GM12875 (cell line): ENCODE data around the gene DPH7.

ENCODE experiments used
- H3K4me3 ChIP-seq: one replicate; pipeline ENCODE4 v1.5.1; 2011; ENCODE audit warnings: low read depth, low read length, control low read depth
- CTCF ChIP-seq: IDR thresholded peaks from 2 replicates; pipeline ENCODE4 v1.5.1; 2011; ENCODE audit warnings: low read depth, mild to moderate bottlenecking, control low read depth, inconsistent platforms, low read length, moderate library complexity, borderline replicate concordance; ENCODE audit not compliant: insufficient read depth

Gene DPH7

GRCh38 chr9:137611623-137612609 is 33.2 kb upstream of the DPH7 start:
- TF ChIP-seq CTCF: no peak
- H3K4me3 ChIP-seq: no peak overlapping the region

- no peak overlapping the region for H3K4me3 ChIP-seq
Measured at GRCh38 chr9:137610944-137611343, 32.2 kb upstream of the DPH7 start.

GRCh38 chr9:137607141-137607857 is 28.6 kb upstream of the DPH7 start:
- no peak overlapping the region for H3K4me3 ChIP-seq
- no peak for TF ChIP-seq CTCF

More at GRCh38 chr9:137610944-137611343, 32.2 kb upstream of the DPH7 start:
- TF ChIP-seq CTCF: no peak

- no peak for TF ChIP-seq CTCF
- peak overlapping the region; percentile 72 for H3K4me3 ChIP-seq
Measured at GRCh38 chr9:137606734-137607138, 28.0 kb upstream of the DPH7 start.

- no peak for TF ChIP-seq CTCF
- peak overlapping the region; percentile 72 for H3K4me3 ChIP-seq
Measured at GRCh38 chr9:137606005-137606621, 27.4 kb upstream of the DPH7 start.

- no peak for TF ChIP-seq CTCF
- peak within 1 kb of the TSS; percentile 72 for H3K4me3 ChIP-seq
Measured at GRCh38 chr9:137605121-137606004, 26.6 kb upstream of the DPH7 start, which contains the start of gene ARRDC1. TSS of gene ARRDC1 (plus strand) at chr9:137605686. CDS start at chr9:137605718, 32 bp downstream.
